H1 (cell line): ENCODE results near the gene RHD. TPM values are rescaled to one million over a fixed set of nuclear protein-coding genes. Genes with fewer than 3 reads are reported as not detected.

Experiments
- CBX5 ChIP-seq: fragments of 300-800, 300-1000 bp; sonication (generic); IDR thresholded peaks from 2 replicates; pipeline ENCODE4 v1.7.1; 2016; ENCODE audit warnings: antibody characterized with exemption, low read length, low read depth
- CEBPB ChIP-seq: IDR thresholded peaks from 2 replicates; pipeline ENCODE4 v1.6.1; 2012; ENCODE audit warnings: low read depth, low read length
- CREB1 ChIP-seq: IDR thresholded peaks from 2 replicates; pipeline ENCODE4 v1.6.1; 2012; ENCODE audit warnings: inconsistent platforms
- CTBP2 ChIP-seq: IDR thresholded peaks from 2 replicates; pipeline ENCODE4 v1.7.0; 2011; ENCODE audit warnings: borderline replicate concordance, mild to moderate bottlenecking, moderate library complexity, mixed read lengths, low read length; ENCODE audit not compliant: insufficient read depth, insufficient read length
- E2F6 ChIP-seq: IDR thresholded peaks from 2 replicates; pipeline ENCODE4 v1.6.1; 2012; ENCODE audit warnings: inconsistent platforms
- EGR1 ChIP-seq: IDR thresholded peaks from 2 replicates; pipeline ENCODE4 v1.6.1; 2011; ENCODE audit warnings: low read depth, low read length, borderline replicate concordance
- EP300 ChIP-seq, 2 experiments: IDR thresholded peaks; 1 replicate in 1 of 2; 2 replicates in 1 of 2; pipeline ENCODE4 v1.6.1; 2011 to 2012; ENCODE audit warnings: low read depth in 2 of 2, low read length in 2 of 2, mild to moderate bottlenecking in 2 of 2, borderline replicate concordance in 1 of 2, inconsistent platforms in 1 of 2, moderate library complexity in 1 of 2
- EZH2 ChIP-seq: fragments of 200-600 bp; sonication (generic); IDR thresholded peaks from 2 replicates; pipeline ENCODE4 v1.7.1; 2012; ENCODE audit warnings: low read depth, mild to moderate bottlenecking, moderate library complexity, low read length, inconsistent platforms; ENCODE audit not compliant: severe bottlenecking
- JUN ChIP-seq: IDR thresholded peaks from 2 replicates; pipeline ENCODE4 v1.6.1; 2011; ENCODE audit warnings: low read depth, mild to moderate bottlenecking, improper control_type of control experiment, low read length
- KDM1A ChIP-seq: fragments of 200-600, 300-600 bp; sonication (generic); IDR thresholded peaks from 2 replicates; pipeline ENCODE4 v1.7.1; 2016; ENCODE audit warnings: mild to moderate bottlenecking, low read length, borderline replicate concordance
- PHF8 ChIP-seq: fragments of 200-600 bp; sonication (generic); conservative IDR thresholded peaks from 2 replicates; pipeline ENCODE4 v1.7.1; 2012; ENCODE audit warnings: low read depth, mild to moderate bottlenecking, inconsistent platforms, low read length, moderate library complexity
- POLR2A ChIP-seq, 2 experiments: IDR thresholded peaks; 1 replicate in 1 of 2; 2 replicates in 1 of 2; pipeline ENCODE4 v1.6.1; 2011; ENCODE audit warnings: low read depth in 2 of 2, low read length in 2 of 2, mild to moderate bottlenecking in 2 of 2; ENCODE audit errors: control extremely low read depth in 1 of 2
- POLR2AphosphoS5 ChIP-seq: IDR thresholded peaks from 2 replicates; pipeline ENCODE4 v1.6.1; 2011; ENCODE audit warnings: low read depth, low read length
- POU5F1 ChIP-seq: IDR thresholded peaks from 2 replicates; pipeline ENCODE4 v1.6.1; 2011; ENCODE audit warnings: low read depth, mild to moderate bottlenecking, low read length, moderate library complexity
- RBBP5 ChIP-seq: IDR thresholded peaks from 2 replicates; pipeline ENCODE4 v1.7.1; 2012; ENCODE audit warnings: low read depth, mild to moderate bottlenecking, inconsistent platforms, low read length, moderate library complexity, borderline replicate concordance
- RXRA ChIP-seq: IDR thresholded peaks from 2 replicates; pipeline ENCODE4 v1.6.1; 2011; ENCODE audit warnings: low read depth, mild to moderate bottlenecking, low read length, moderate library complexity; ENCODE audit not compliant: insufficient read depth
- SAP30 ChIP-seq: fragments of 300-600 bp; sonication (generic); IDR thresholded peaks from 2 replicates; pipeline ENCODE4 v1.7.1; 2012; ENCODE audit warnings: low read length, moderate library complexity, mild to moderate bottlenecking, inconsistent platforms; ENCODE audit not compliant: insufficient read depth, insufficient replicate concordance
- SIRT6 ChIP-seq: IDR thresholded peaks from one replicate; pipeline ENCODE4 v1.7.1; 2012; ENCODE audit warnings: low read length, inconsistent platforms
- SP2 ChIP-seq: IDR thresholded peaks from 2 replicates; pipeline ENCODE4 v1.6.1; 2012; ENCODE audit warnings: mild to moderate bottlenecking, low read length, inconsistent platforms
- SUZ12 ChIP-seq: fragments of 200-600 bp; sonication (generic); IDR thresholded peaks from 2 replicates; pipeline ENCODE4 v1.6.1; 2012; ENCODE audit warnings: mild to moderate bottlenecking, inconsistent platforms, low read length, moderate library complexity, mixed read lengths
- USF2 ChIP-seq: IDR thresholded peaks from 2 replicates; pipeline ENCODE4 v1.6.1; 2011; ENCODE audit warnings: low read length, improper control_type of control experiment
- ZNF274 ChIP-seq: IDR thresholded peaks from 2 replicates; pipeline ENCODE4 v1.7.0; 2012; ENCODE audit warnings: low read length, borderline replicate concordance; ENCODE audit errors: extremely low read depth
- polyA plus RNA-seq, 7 experiments: library from polyadenylated mRNA; depleted of rRNA in 3 of 7; stranded (reverse) in 5 of 7; unstranded in 2 of 7; fragments of >200 nt in 5 of 7; fragments of 200-250 nt in 2 of 7; gene quantifications; 1 replicate in 5 of 7; 2 replicates in 1 of 7; 4 replicates in 1 of 7; pipeline versions ENCODE4 v1.2.1 to v1.2.3, GENCODE V29; 2011 to 2013; ENCODE audit warnings: missing spikeins in 2 of 7, mixed read lengths in 2 of 7
- total RNA-seq: library from RNA; stranded (reverse); fragmentation: NEBNext Ultra II Directional; extraction: Animal tissue kit (Norgen Biotek cat#: 25700); gene quantifications from 2 replicates; pipeline ENCODE4 v1.2.1, GENCODE V29; 2021

The RHD gene
- total and polyA plus RNA-seq, 2 of the 8 experiments (the other 6 are each of a cell fraction or from before 2014, with no cell fraction given) = 0.21 TPM; not detected in 1

- TF ChIP-seq CEBPB = no peak
- no peak for TF ChIP-seq USF2
- no peak for TF ChIP-seq JUN
- TF ChIP-seq SAP30 = peak; percentile 7
- no peak for TF ChIP-seq CREB1
- TF ChIP-seq RXRA = no peak
- TF ChIP-seq KDM1A = no peak
- TF ChIP-seq CTBP2 = no peak
- no peak for TF ChIP-seq E2F6
- TF ChIP-seq EGR1 = no peak
- TF ChIP-seq CBX5 = no peak
- TF ChIP-seq EP300 (IDR thresholded peaks at IDR 0.05; ENCODE audit: borderline replicate concordance in 1 of 2, low read depth in 2 of 2, low read length in 2 of 2) = peak in 1 of 2 experiments; percentile 22; a peak in 1 of 3 replicates
- TF ChIP-seq ZNF274 = no peak
- TF ChIP-seq POLR2AphosphoS5 = peak; percentile 78
- no peak for TF ChIP-seq SIRT6
- no peak for TF ChIP-seq SP2
- TF ChIP-seq EZH2 = no peak
- TF ChIP-seq POU5F1 = no peak
- no peak; the same call in 1 of the 2 replicates for TF ChIP-seq PHF8
- no peak for TF ChIP-seq SUZ12
- peak in 1 of 2 experiments; percentile 63; a peak in 2 of 3 replicates for TF ChIP-seq POLR2A (IDR thresholded peaks at IDR 0.05; ENCODE audit: control extremely low read depth in 1 of 2, low read depth in 2 of 2, low read length in 2 of 2)
- TF ChIP-seq RBBP5 = no peak
Measured at GRCh38 chr1:25232866-25233784, 39.2 kb upstream of the RHD start (continued).
